Adrenal gland (tissue), 12 donors: ENCODE data around the gene PKD2L2. TPM values are rescaled to one million over a fixed set of nuclear protein-coding genes. Genes with fewer than 3 reads are reported as not detected.

Source experiments
- DNase-seq, 7 donors: peaks; one replicate each; pipeline ENCODE4 v3.0.0-alpha.2; 2019 to 2020
- H3K27ac ChIP-seq, 5 donors: fragments of 200-600 bp; sonication (generic) in 4 of 5; 1 replicate in 3 of 5; 2 replicates in 2 of 5; pipeline versions ENCODE4 v1.5.1 to v1.8.0; 2016 to 2020; ENCODE audit warnings: mild to moderate bottlenecking in 1 of 5
- H3K27me3 ChIP-seq: fragments of 200-600 bp; 2 replicates; pipeline ENCODE4 v1.8.0; 2021
- H3K36me3 ChIP-seq, 2 donors: fragments of 200-600 bp; replicated peaks in 1 of 2; 1 replicate in 1 of 2; 2 replicates in 1 of 2; pipeline versions ENCODE4 v1.5.1 to v1.8.0; 2018 to 2022
- H3K4me1 ChIP-seq, 2 donors: fragments of 200-600 bp; replicated peaks in 1 of 2; 1 replicate in 1 of 2; 2 replicates in 1 of 2; pipeline versions ENCODE4 v1.5.1 to v1.8.0; 2018 to 2021
- H3K4me3 ChIP-seq, 4 donors: fragments of 200-600 bp; sonication (generic) in 3 of 4; one replicate each; pipeline ENCODE4 v1.5.1; 2016 to 2018
- H3K9me3 ChIP-seq, 3 donors: fragments of 200-600 bp; sonication (generic) in 1 of 3; replicated peaks in 1 of 3; 1 replicate in 2 of 3; 2 replicates in 1 of 3; pipeline versions ENCODE4 v1.5.1 to v1.8.0; 2016 to 2021
- CTCF ChIP-seq, 6 experiments: fragments of 450-650 bp in 4 of 6; fragments of 200-600 bp in 2 of 6; sonication (generic) in 1 of 6; IDR thresholded peaks; 1 replicate in 5 of 6; 2 replicates in 1 of 6; pipeline versions ENCODE4 v1.5.1 to v1.8.0; 2016 to 2021; ENCODE audit warnings: antibody characterized with exemption in 6 of 6, mild to moderate bottlenecking in 2 of 6, moderate library complexity in 1 of 6
- POLR2A ChIP-seq, 2 donors: fragments of 450-650 bp; IDR thresholded peaks; one replicate each; pipeline ENCODE4 v1.6.1; 2017; ENCODE audit warnings: antibody characterized with exemption in 2 of 2, mild to moderate bottlenecking in 2 of 2, moderate library complexity in 1 of 2
- WGBS, 4 donors: extraction: QIAGEN DNeasy Blood & Tissue Kit in 2 of 4; methylation state at CpG; one replicate each; pipeline versions ENCODE4 v1.1.5 to v1.1.7; 2013 to 2017; 5-methylcytosine and 5-hydroxymethylcytosine counted together
- intact Hi-C, 2 donors: fragments of 100-400 bp; cut with DNase I; formaldehyde crosslinking; loops; one replicate each; pipeline versions ENCODE4 v1.14.1 to v1.15.0; 2022 to 2023
- polyA plus RNA-seq, 3 donors: library from polyadenylated mRNA; stranded (reverse); fragments of 200-250 nt in 2 of 3; fragments of 350-450 nt in 1 of 3; fragmentation: Illumina TruSeq in 1 of 3; extraction: RNeasy Lipid Tissue Mini Kit (QIAGEN cat#74804) in 1 of 3; gene quantifications; one replicate each; pipeline ENCODE4 v1.2.3, GENCODE V29; 2013 to 2014
- total RNA-seq, 9 donors: library from RNA; depleted of rRNA in 4 of 9; stranded (reverse); fragments of >200 nt in 4 of 9; fragments of 120-200 nt in 1 of 9; fragmentation: NEBNext Ultra II Directional in 1 of 9; extraction: Animal tissue kit (Norgen Biotek cat#: 25700) in 1 of 9; gene quantifications; one replicate each; pipeline versions ENCODE4 v1.1.0 to v1.2.4, GENCODE V29; 2013 to 2023
- donor health status: healthy with polysubstance abuse.
- donor health status: Bipolar disorder and iron deficiency.
- donor health status: DM: yes; HTN: yes; CAD: no.
- donor health status: DM: no; HTN: no; CAD: no.
- donor health status: DM: no; HTN: no; CAD: no.
- donor health status: DM: yes; HTN: yes; CAD: no.

PKD2L2 gene
- total and polyA plus RNA-seq, 12 donors, result 0.14 to 0.66 (median 0.46) TPM; not detected in 5

DNA sequence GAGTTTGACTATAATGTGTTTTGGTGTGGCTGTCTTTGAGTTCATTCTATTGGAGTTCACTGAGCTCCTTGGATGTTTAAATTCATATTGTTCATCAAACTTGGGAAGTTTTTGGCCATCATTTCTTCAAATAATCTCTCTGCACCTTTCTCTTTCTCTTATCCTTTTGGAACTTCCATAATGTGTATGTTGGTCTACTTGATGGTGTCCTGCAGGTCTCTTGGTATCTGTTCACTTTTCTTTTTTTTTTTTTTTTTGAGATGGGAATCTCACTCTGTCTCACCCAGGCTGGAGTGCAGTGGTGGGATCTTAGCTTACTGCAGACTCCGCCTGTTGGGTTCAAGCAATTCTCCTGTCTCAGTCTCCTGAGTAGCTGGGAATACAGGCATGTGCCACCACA is 27.7 kb downstream of the PKD2L2 start:
- Histone ChIP-seq H3K4me1 (no peaks in the 10 kb centered on the region), H3K9me3 (peaks cover 0 to 10% (median 0%) of the 10 kb centered on the region in 3 donors), H3K36me3 (no peaks in the 10 kb centered on the region), H3K4me3 (no peak overlapping the region), H3K27me3 (no peaks in the 10 kb centered on the region), H3K27ac (no peak overlapping the region)
- WGBS, 4 donors, result 60 to 100% (median 93%) methylated on average over 1 of the region's 1 CpG
- TF ChIP-seq POLR2A (IDR thresholded peaks at IDR 0.05), result no peak
- TF ChIP-seq CTCF (IDR thresholded peaks at IDR 0.05), result no peak
- intact Hi-C loops, result no loop called here
- DNase-seq, result no peak

DNA sequence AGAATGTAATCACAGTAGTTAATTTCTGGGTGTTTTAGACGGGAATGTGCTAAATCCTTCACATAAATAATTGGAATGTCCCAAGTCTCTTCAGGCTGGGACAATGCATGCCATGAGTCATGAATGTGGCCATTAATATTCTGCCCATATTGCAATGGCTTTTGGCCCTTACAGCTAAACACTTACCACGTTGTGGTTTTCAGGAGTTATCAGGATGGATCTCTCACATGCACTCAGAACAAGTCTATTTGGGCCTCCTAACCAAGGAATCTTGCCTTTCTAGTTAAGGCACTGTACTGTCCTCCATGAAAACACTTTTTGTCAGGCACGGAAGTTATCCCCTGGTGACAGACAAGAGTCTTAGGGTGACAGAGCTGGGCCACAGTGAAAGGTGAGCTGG is 32.7 kb downstream of the PKD2L2 start:
- Histone ChIP-seq H3K36me3 (no peaks in the 10 kb centered on the region), H3K27me3 (no peaks in the 10 kb centered on the region), H3K4me3 (no peak overlapping the region), H3K27ac (no peak overlapping the region), H3K9me3 (no peaks in the 10 kb centered on the region), H3K4me1 (no peaks in the 10 kb centered on the region)
- intact Hi-C loops, result no loop called here
- no peak for DNase-seq
- 54 to 58% (median 56%) methylated on average over 3 of the region's 3 CpGs for WGBS, 4 donors
- TF ChIP-seq POLR2A (IDR thresholded peaks at IDR 0.05) (no peak), CTCF (IDR thresholded peaks at IDR 0.05) (no peak)

DNA sequence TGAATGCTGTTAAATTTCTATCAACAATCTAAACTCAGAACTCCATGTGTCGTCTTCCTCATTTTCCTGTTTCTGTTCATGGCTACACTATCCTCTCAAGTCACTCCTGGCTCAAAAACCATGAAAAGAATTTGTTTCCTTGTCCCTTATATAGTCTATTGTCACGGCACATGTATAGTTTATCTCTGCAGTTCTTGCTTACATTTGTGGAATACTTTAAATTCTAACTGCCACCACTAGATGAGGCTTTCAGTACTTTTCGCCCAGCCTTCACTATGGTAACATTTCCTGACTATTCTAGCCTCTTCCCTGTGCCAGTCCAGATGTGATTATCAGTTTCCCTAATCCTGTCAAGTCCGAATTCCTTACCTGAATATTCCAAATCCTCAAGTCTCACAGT is 34.6 kb downstream of the PKD2L2 start:
- no peaks in the 10 kb centered on the region for H3K27me3 ChIP-seq
- H3K36me3 ChIP-seq, result no peaks in the 10 kb centered on the region
- H3K9me3 ChIP-seq, result no peaks in the 10 kb centered on the region
- no peaks in the 10 kb centered on the region for H3K4me1 ChIP-seq
- H3K4me3 ChIP-seq, result no peak overlapping the region
- DNase-seq, result no peak
- intact Hi-C loops, result no loop called here
- TF ChIP-seq POLR2A (IDR thresholded peaks at IDR 0.05), result no peak
- TF ChIP-seq CTCF (IDR thresholded peaks at IDR 0.05), result peak in 1 of 6 experiments; percentile 10
- 74 to 83% (median 76%) methylated on average over 4 of the region's 4 CpGs for WGBS, 4 donors
- H3K27ac ChIP-seq, result no peak overlapping the region

- TF ChIP-seq POLR2A (IDR thresholded peaks at IDR 0.05) (no peak), CTCF (IDR thresholded peaks at IDR 0.05) (no peak)
- 57 to 72% (median 64%) methylated on average over 3 of the region's 3 CpGs for WGBS, 4 donors
- H3K27ac ChIP-seq, result no peak overlapping the region
- no peak for DNase-seq
- no peaks in the 10 kb centered on the region for H3K9me3 ChIP-seq
- H3K4me1 ChIP-seq, result peaks cover 0 to 9% of the 10 kb centered on the region in 2 donors
- intact Hi-C loops, result no loop called here
- H3K36me3 ChIP-seq, result peaks cover 0 to 5% of the 10 kb centered on the region in 2 donors
- no peaks in the 10 kb centered on the region for H3K27me3 ChIP-seq
- no peak overlapping the region for H3K4me3 ChIP-seq
These were observed 43.5 kb downstream of the PKD2L2 start for GRCh38 chr5:137932800-137933199.
